Neural cell (in vitro differentiated cells): ENCODE results near the gene GIT2.

Source experiments
- CTCF ChIP-seq: fragments of 450-650 bp; IDR thresholded peaks from 2 replicates; pipeline ENCODE4 v1.5.1; 2014; ENCODE audit warnings: antibody characterized with exemption, mild to moderate bottlenecking, moderate library complexity; ENCODE audit not compliant: poor library complexity, severe bottlenecking
- EP300 ChIP-seq: fragments of 450-650 bp; conservative IDR thresholded peaks from 2 replicates; pipeline ENCODE4 v1.6.1; 2014; ENCODE audit warnings: antibody characterized with exemption, mild to moderate bottlenecking, moderate library complexity; ENCODE audit not compliant: poor library complexity, severe bottlenecking
- EZH2 ChIP-seq: fragments of 200-600, 300-800 bp; shearing (Covaris generic), sonication (generic); IDR thresholded peaks from 2 replicates; pipeline ENCODE4 v1.6.1; 2014; ENCODE audit warnings: antibody characterized with exemption, low read length, borderline replicate concordance, mild to moderate bottlenecking; ENCODE audit not compliant: insufficient read depth, poor library complexity, severe bottlenecking
- POLR2AphosphoS5 ChIP-seq: IDR thresholded peaks from 2 replicates; pipeline ENCODE4 v1.6.1; 2012
- REST ChIP-seq: IDR thresholded peaks from 2 replicates; pipeline ENCODE4 v1.6.1; 2012; ENCODE audit warnings: borderline replicate concordance
- SMC3 ChIP-seq: fragments of 450-650 bp; conservative IDR thresholded peaks from 2 replicates; pipeline ENCODE4 v1.6.1; 2014; ENCODE audit warnings: antibody characterized with exemption, mild to moderate bottlenecking, moderate library complexity; ENCODE audit not compliant: poor library complexity

- TF ChIP-seq CTCF (no peak), EZH2 (no peak), REST (no peak), POLR2AphosphoS5 (no peak), EP300 (no peak), SMC3 (no peak)
Observed at GRCh38 chr12:109939504-109939903, 56.7 kb downstream of the GIT2 start.
